ENCODE measurements around the gene CDR2L. TPM values are rescaled to one million over a fixed set of nuclear protein-coding genes. Genes with fewer than 3 reads are reported as not detected.
A peak's percentile ranks its signal among the peaks of the same experiment; 100 is the strongest.

CDR2L gene
- total RNA-seq, 1 donor from 2014 or later: not detected

DNA sequence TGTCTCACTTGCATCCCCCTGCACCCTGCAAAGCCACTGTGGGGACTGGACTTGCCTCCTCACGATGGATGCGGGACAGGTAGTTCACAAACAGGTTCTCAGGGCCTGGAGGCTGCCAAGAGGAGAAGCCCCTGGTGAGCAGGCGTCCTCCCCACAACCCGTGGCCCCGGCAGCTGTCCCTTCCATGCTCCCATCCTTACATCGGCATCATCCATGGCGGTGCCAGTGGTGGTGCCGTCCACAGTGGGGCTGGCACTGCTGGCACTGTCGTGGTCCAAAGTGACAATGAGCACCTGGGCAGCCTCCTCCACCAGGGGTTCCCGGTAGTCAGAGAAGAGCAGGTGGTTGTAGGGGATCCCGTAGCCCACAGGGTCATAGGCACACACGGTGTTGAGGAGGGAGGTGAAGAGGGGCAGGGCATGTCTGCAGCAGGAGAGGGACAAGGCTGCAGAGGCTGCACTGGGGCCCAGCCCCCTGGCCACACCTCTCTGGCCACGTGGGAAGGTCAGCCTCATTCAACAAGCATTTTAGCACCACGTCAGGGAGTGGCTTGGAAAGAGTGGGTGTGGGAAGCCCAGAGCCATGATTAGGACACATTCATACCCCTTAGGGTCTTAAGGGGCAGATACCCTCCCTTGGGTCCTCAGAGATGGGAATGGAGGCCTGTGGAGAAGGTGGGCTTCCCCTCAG is 27.5 kb upstream of the CDR2L start:
- ATAC-seq (ENCODE audit: low read depth) (no peak), DNase-seq (no peak)
- intact Hi-C loops (cut with micrococcal nuclease): loop anchor here (2.0 to 5.0 kb wide), 2 partner anchors 87 to 303 kb away; partner anchors contain the start of genes ATP5PD and KCTD2
- no peak overlapping the region for H3K4me3 Mint-ChIP-seq
- no peaks in the 10 kb centered on the region for H3K36me3 Mint-ChIP-seq (ENCODE audit: low read depth)
- POLR2A ChIA-PET: interaction anchor here (0.7 to 1.9 kb wide), 2 partner anchors 53 to 211 kb away, joined by 3 to 15 read pairs; partner anchors contain the start of gene MRPL58
- CTCF ChIA-PET: interaction anchor here (0.6 to 3.8 kb wide), 18 partner anchors 10 to 311 kb away, joined by 3 to 78 read pairs (median 7); partner anchors contain the start of genes ARMC7, HID1, MIF4GD and MRPL58
- H3K27ac Mint-ChIP-seq: no peak overlapping the region
- TF ChIP-seq CTCF (IDR thresholded peaks at IDR 0.05): no peak
- H3K4me1 Mint-ChIP-seq: peaks cover 9% of the 10 kb centered on the region
- H3K9me3 Mint-ChIP-seq: no peaks in the 10 kb centered on the region
- H3K27me3 Mint-ChIP-seq: peaks cover 4% of the 10 kb centered on the region

DNA sequence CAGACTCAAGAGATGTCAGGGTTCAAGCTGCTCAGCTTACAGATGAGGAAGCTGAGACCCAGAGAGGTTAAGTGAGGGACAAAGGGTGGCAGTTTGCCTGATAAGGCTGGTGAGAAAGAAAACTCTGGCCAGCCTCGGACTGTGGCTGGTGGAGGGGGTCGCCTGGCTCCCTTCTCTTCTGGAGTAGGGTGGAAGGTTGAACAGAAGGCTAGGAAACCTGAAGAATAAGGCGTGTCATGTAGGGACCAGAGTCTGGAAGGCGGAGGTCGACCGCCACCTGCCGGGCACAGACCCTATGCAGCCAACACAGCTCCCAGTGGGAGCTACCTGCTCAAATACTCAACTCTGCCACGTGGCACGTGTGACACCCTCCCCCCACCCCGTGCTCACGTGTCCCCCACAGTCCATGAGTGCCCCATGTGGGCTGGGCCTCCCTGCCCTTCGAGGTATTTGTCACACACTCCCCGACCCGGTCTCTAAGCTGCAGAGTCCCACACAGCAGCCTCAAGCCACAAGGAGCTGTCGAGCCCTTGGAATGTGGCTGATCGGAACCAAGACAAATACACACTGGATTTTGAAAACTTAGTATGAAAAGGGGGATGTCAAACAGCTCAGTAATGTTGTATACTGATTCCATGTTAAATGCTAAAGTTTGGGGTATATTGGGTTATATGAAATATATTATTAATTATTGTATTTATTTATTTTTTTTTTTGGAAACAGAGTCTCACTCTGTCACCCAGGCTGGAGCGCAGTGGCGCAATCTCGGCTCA is 26.7 kb upstream of the CDR2L start:
- ChIA-PET POLR2A (interaction anchor here (0.5 to 2.0 kb wide), 14 partner anchors 12 to 523 kb away, joined by 3 to 15 read pairs (median 5); partner anchors contain the start of genes ARMC7, ATP5PD, HID1 and KCTD2), CTCF (interaction anchor here (0.6 to 3.8 kb wide), 43 partner anchors 9 to 452 kb away, joined by 3 to 78 read pairs (median 4); partner anchors contain the start of genes ARMC7, ATP5PD, CDR2L and HID1)
- ATAC-seq (ENCODE audit: low read depth): peak; percentile 50
- Mint-ChIP-seq H3K9me3 (no peaks in the 10 kb centered on the region), H3K36me3 (ENCODE audit: low read depth) (no peaks in the 10 kb centered on the region), H3K4me3 (no peak overlapping the region), H3K27ac (no peak overlapping the region), H3K27me3 (peaks cover 4% of the 10 kb centered on the region), H3K4me1 (peaks cover 9% of the 10 kb centered on the region)
- intact Hi-C loops (cut with micrococcal nuclease): loop anchor here (1.0 to 2.0 kb wide), 8 partner anchors 52 to 452 kb away; partner anchors contain the start of genes ATP5PD, KCTD2 and MRPL58
- no peak for TF ChIP-seq CTCF (IDR thresholded peaks at IDR 0.05)
- peak; percentile 34 for DNase-seq

DNA sequence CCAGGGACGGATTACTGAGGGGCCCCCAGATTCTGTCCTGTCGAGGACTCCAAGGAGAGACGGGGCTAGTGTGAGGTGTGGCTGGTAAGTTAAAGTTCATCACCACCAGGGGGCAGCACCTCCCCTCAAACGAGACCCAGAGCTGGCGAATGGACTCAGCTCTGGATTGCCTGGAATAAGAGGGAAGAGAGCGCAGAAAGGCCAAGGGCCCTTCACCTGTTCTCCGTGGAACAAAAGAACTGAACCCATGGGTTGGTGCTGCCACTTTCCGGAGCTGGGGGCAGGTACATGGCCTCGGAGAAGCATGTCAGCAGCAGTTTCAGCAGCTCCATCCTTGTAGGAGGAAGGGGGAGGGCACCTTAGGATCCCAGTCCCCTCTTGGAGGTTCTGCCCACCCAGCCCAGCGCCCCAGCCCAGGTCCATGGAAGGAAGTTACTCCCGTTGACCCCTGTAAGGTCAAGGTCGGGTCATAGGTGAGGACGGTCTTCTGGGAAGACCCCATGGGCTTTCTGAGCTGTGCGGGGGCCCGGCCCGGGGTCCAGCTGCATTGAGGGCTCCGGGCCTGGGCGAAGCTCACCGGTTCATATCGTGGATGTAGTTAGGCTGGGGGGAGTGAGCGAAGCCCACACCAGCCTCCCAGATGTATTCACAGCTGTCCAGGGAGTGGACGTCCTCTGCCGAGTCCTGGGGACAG is 25.6 kb upstream of the CDR2L start:
- POLR2A ChIA-PET: interaction anchor here (0.5 to 2.0 kb wide), 16 partner anchors 11 to 524 kb away, joined by 3 to 15 read pairs (median 5); partner anchors contain the start of genes ARMC7, ATP5PD, HID1 and KCTD2
- no peaks in the 10 kb centered on the region for H3K9me3 Mint-ChIP-seq
- H3K27ac Mint-ChIP-seq: no peak overlapping the region
- intact Hi-C loops (cut with micrococcal nuclease): loop anchor here (1.0 to 2.0 kb wide), 8 partner anchors 50 to 450 kb away; partner anchors contain the start of genes ATP5PD, KCTD2 and MRPL58
- peaks cover 9% of the 10 kb centered on the region for H3K4me1 Mint-ChIP-seq
- ATAC-seq (ENCODE audit: low read depth) (peak; percentile 69), DNase-seq (peak; percentile 71)
- H3K4me3 Mint-ChIP-seq: no peak overlapping the region
- TF ChIP-seq CTCF (IDR thresholded peaks at IDR 0.05): peak; percentile 58
- CTCF ChIA-PET: interaction anchor here (0.8 to 3.8 kb wide), 45 partner anchors 11 to 786 kb away, joined by 3 to 78 read pairs (median 4); partner anchors contain the start of genes ARMC7, ATP5PD, CDR2L and HID1
- H3K36me3 Mint-ChIP-seq (ENCODE audit: low read depth): no peaks in the 10 kb centered on the region
- peaks cover 4% of the 10 kb centered on the region for H3K27me3 Mint-ChIP-seq

DNA sequence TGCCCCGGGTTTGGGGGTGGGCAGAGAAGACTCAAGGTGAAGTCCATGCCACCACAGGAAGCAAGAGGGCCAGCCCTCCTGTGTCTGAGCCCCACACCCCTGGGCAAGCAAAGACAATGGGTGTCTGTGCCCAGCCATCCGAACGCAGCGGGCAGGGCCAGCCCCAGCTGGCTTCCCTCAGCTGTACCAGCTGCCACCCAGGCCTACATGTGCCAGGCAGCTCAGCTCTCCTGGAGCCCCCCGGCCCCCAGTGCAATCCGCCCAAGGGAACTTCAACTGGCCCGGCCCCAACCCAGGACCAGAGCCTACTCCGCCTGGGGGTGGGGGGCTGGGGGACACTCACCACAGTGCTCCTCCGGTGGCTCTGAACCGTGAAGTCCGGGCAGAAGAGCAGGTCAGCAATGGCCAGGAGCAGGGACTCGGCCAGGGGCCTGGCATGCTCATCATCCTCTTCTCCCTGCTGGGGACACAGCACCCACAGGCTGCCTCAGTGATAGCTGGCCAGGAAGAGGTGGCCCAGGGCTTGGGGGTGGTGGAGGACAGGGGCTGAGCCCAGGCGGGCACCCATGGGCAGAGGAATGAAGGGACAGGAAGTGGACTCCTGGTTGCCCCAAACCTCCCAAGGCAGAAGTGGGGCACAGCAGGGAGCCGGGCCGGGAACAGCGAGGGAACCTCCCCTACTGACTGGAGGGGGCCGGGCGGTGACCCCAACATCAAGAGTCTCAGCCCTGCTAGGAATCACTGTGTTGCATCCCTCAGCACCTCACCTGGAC is 24.6 kb upstream of the CDR2L start:
- Mint-ChIP-seq H3K4me1 (peaks cover 9% of the 10 kb centered on the region), H3K9me3 (no peaks in the 10 kb centered on the region), H3K4me3 (no peak overlapping the region), H3K27me3 (peaks cover 4% of the 10 kb centered on the region), H3K27ac (no peak overlapping the region), H3K36me3 (ENCODE audit: low read depth) (no peaks in the 10 kb centered on the region)
- no peak for TF ChIP-seq CTCF (IDR thresholded peaks at IDR 0.05)
- ChIA-PET POLR2A (interaction anchor here (0.7 to 2.0 kb wide), 4 partner anchors 10 to 151 kb away, joined by 4 to 9 read pairs (median 8); partner anchors contain the start of gene HID1), CTCF (interaction anchor here (0.9 to 3.8 kb wide), 22 partner anchors 10 to 502 kb away, joined by 3 to 78 read pairs (median 6); partner anchors contain the start of genes HID1, MRPL58, NT5C and NUP85)
- intact Hi-C loops (cut with micrococcal nuclease): no loop called here
- DNase-seq: no peak
- no peak for ATAC-seq (ENCODE audit: low read depth)

Data from activated B cell treated with CpG ODN at 0.5 μM for 24 hours (primary cell).